PFSK-1 (cell line): Measurements from ENCODE around the gene BCAS3.

Experiments
- FOXP2 ChIP-seq: optimal IDR thresholded peaks from 2 replicates; pipeline ENCODE3; 2011; ENCODE audit warnings: borderline replicate concordance, control low read depth, inconsistent platforms; ENCODE audit not compliant: insufficient read depth; ENCODE audit errors: extremely low read length, extremely low read depth
- POLR2AphosphoS5 ChIP-seq: IDR thresholded peaks from 2 replicates; pipeline ENCODE4 v1.6.1; 2012; ENCODE audit warnings: low read depth, mild to moderate bottlenecking, control low read depth, low read length, moderate library complexity
- REST ChIP-seq, 2 experiments: IDR thresholded peaks; 2 replicates each; pipeline versions ENCODE4 v1.6.1 to v1.8.0; 2011 to 2012; ENCODE audit warnings: low read depth in 2 of 2, low read length in 2 of 2, control low read depth in 1 of 2, inconsistent platforms in 1 of 2, mild to moderate bottlenecking in 1 of 2, moderate library complexity in 1 of 2; ENCODE audit not compliant: insufficient read depth in 1 of 2
- SIN3A ChIP-seq: IDR thresholded peaks from 2 replicates; pipeline ENCODE4 v1.6.1; 2012; ENCODE audit warnings: mild to moderate bottlenecking, low read length, moderate library complexity, borderline replicate concordance; ENCODE audit not compliant: insufficient read depth
- TAF1 ChIP-seq: IDR thresholded peaks from 2 replicates; pipeline ENCODE4 v1.6.1; 2012; ENCODE audit warnings: low read length, control low read depth, borderline replicate concordance; ENCODE audit not compliant: insufficient read depth

GRCh38 chr17:61393904-61394629 is 716.4 kb downstream of the BCAS3 start:
- no peak for TF ChIP-seq POLR2AphosphoS5
- no peak for TF ChIP-seq SIN3A
- no peak for TF ChIP-seq TAF1
- TF ChIP-seq REST (IDR thresholded peaks at IDR 0.05; ENCODE audit: insufficient read depth in 1 of 2, low read depth in 2 of 2, low read length in 2 of 2): no peak
- no peak for TF ChIP-seq FOXP2
